ENCODE measurements around the gene EIF4A2. TPM values are rescaled to one million over a fixed set of nuclear protein-coding genes. Genes with fewer than 3 reads are reported as not detected.

Gene EIF4A2
- total RNA-seq, 2 donors from 2014 or later = 302 to 323 TPM

DNA sequence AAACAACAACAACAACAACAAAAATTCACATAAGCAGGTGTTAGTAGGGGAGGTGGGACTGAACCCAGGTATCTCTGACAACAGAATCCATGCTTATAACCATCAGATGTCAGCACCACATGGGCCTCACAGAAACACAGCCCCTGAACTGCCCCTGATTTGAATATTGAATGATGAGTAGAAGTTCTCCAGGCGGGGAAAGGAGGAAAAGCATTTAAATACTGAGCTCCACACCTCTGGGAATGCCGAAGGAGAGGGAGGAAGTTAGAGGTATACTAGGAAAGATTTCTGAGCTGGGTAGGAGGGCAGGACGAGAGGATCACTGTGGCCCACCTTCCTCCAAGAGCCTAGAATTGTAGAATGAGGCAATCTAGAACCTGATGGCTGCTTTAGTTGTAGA lies 31.9 kb upstream of the EIF4A2 start:
- Histone ChIP-seq H3K27ac (peak overlapping the region in 1 of 2 donors; percentile 59), H3K36me3 (no peaks in the 10 kb centered on the region), H3K27me3 (no peaks in the 10 kb centered on the region), H3K4me1 (peaks cover 0 to 8% of the 10 kb centered on the region in 2 donors), H3K4me3 (no peak overlapping the region), H3K9me3 (no peaks in the 10 kb centered on the region)
- no peak for DNase-seq (ENCODE audit: low spot score)
- TF ChIP-seq, protein P1, sequence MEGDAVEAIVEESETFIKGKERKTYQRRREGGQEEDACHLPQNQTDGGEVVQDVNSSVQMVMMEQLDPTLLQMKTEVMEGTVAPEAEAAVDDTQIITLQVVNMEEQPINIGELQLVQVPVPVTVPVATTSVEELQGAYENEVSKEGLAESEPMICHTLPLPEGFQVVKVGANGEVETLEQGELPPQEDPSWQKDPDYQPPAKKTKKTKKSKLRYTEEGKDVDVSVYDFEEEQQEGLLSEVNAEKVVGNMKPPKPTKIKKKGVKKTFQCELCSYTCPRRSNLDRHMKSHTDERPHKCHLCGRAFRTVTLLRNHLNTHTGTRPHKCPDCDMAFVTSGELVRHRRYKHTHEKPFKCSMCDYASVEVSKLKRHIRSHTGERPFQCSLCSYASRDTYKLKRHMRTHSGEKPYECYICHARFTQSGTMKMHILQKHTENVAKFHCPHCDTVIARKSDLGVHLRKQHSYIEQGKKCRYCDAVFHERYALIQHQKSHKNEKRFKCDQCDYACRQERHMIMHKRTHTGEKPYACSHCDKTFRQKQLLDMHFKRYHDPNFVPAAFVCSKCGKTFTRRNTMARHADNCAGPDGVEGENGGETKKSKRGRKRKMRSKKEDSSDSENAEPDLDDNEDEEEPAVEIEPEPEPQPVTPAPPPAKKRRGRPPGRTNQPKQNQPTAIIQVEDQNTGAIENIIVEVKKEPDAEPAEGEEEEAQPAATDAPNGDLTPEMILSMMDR (IDR thresholded peaks at IDR 0.05) = no peak

DNA sequence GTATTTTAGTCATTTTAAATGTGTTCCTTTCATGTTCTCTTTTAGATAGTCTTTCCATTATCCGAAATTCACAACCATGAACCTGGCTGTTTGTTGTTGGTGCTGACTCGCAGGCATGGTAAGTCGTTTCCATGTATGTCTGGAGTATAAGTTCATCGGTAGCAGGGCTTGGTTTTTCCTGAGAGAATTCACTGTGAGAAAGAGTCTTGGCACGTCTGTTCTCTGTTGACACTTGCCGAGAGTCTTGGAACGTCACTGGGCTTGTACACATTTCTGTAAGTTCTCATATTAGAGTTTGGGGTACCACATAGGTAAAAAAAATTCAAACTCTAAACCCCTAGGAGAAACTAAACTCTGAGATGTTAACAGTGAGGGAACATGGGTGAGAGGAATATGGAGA lies 29.4 kb upstream of the EIF4A2 start:
- H3K9me3 ChIP-seq = no peaks in the 10 kb centered on the region

DNA sequence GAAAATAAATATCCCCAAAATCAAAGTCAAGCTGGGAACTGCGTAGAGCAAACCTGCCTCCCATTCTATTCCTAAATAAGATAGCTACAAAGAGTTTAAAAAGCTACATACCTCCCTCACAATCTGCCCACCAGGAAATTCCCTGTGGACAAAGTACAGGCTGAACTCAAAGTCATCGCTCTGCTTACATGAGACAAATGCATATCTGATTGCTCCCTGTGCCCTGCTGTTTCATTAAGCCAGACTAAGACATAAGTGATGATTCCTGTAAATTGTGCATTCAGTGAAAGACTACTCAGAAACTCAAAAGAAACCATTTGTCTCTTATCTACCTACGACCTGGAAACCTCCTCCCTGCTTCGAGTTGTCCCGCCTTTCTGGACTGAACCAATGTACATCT lies 28.5 kb upstream of the EIF4A2 start:
- Histone ChIP-seq H3K9me3 (no peaks in the 10 kb centered on the region), H3K36me3 (no peaks in the 10 kb centered on the region), H3K27me3 (no peaks in the 10 kb centered on the region), H3K4me1 (peaks cover 0 to 8% of the 10 kb centered on the region in 2 donors), H3K27ac (no peak overlapping the region), H3K4me3 (no peak overlapping the region)
- TF ChIP-seq, protein P1 (IDR thresholded peaks at IDR 0.05) = no peak
- no peak for DNase-seq (ENCODE audit: low spot score)

More for the DNA sequence above, 29.4 kb upstream of the EIF4A2 start:
- DNase-seq (ENCODE audit: low spot score) = no peak
- TF ChIP-seq, protein P1 (IDR thresholded peaks at IDR 0.05) = no peak
- H3K4me1 ChIP-seq = peaks cover 0 to 8% of the 10 kb centered on the region in 2 donors
- no peak overlapping the region for H3K4me3 ChIP-seq
- no peaks in the 10 kb centered on the region for H3K27me3 ChIP-seq
- H3K27ac ChIP-seq = no peak overlapping the region
- no peaks in the 10 kb centered on the region for H3K36me3 ChIP-seq

DNA sequence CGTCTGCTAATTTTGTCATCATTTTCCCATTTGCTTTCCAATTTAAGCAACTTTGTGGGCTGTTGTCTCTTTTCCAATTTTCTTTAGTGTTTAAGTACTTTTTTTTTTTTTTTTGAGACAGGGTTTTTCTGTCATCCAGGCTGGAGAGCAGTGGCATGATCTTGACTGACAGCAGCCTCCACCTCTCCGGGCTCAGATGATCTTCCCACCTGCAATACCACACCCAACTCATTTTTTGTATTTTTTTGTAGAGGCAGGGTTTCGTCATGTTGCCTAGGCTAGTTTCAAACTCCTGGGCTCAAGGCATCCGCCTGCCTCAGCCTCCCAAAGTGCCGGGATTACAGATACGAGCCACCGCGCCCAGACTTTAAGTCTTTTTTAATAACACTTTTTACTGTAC lies 26.2 kb upstream of the EIF4A2 start:
- Histone ChIP-seq H3K27me3 (no peaks in the 10 kb centered on the region), H3K36me3 (no peaks in the 10 kb centered on the region), H3K4me3 (no peak overlapping the region), H3K4me1 (peaks cover 0 to 8% of the 10 kb centered on the region in 2 donors), H3K27ac (no peak overlapping the region), H3K9me3 (no peaks in the 10 kb centered on the region)
- DNase-seq (ENCODE audit: low spot score) = no peak
- TF ChIP-seq, protein P1 (IDR thresholded peaks at IDR 0.05) = no peak

DNA sequence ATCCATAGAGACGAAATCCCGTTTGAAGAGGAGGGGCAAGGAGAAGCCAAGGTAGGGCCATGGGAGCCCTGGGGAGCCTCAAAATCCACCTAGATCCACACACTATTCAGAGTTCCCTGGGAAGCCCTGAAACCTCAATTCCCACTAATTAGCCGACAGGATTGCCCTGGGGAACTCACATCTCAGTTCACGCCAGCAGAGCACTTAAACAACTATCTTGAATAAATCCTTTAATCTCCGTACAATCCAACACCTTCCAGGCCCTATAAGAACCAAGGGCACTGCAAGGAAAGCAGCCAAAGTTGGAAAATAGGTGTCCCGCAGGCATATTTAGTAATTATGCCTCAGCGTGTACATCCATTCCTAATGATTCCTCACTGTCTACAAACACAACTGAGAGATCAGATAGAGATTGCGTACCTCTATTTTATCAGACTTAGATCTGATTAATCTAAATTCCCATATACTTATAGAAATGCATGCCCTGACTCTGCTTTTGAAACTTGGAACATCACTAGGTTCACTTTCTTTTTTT lies 25.6 kb upstream of the EIF4A2 start:
- Histone ChIP-seq H3K4me1 (peaks cover 0 to 4% of the 10 kb centered on the region in 2 donors), H3K27ac (no peak overlapping the region), H3K9me3 (no peaks in the 10 kb centered on the region), H3K4me3 (no peak overlapping the region), H3K27me3 (no peaks in the 10 kb centered on the region), H3K36me3 (no peaks in the 10 kb centered on the region)
- DNase-seq (ENCODE audit: low spot score) = no peak
- TF ChIP-seq, protein P1 (IDR thresholded peaks at IDR 0.05) = no peak
